ENCODE measurements around the gene FBXL17.

The FBXL17 gene

DNA sequence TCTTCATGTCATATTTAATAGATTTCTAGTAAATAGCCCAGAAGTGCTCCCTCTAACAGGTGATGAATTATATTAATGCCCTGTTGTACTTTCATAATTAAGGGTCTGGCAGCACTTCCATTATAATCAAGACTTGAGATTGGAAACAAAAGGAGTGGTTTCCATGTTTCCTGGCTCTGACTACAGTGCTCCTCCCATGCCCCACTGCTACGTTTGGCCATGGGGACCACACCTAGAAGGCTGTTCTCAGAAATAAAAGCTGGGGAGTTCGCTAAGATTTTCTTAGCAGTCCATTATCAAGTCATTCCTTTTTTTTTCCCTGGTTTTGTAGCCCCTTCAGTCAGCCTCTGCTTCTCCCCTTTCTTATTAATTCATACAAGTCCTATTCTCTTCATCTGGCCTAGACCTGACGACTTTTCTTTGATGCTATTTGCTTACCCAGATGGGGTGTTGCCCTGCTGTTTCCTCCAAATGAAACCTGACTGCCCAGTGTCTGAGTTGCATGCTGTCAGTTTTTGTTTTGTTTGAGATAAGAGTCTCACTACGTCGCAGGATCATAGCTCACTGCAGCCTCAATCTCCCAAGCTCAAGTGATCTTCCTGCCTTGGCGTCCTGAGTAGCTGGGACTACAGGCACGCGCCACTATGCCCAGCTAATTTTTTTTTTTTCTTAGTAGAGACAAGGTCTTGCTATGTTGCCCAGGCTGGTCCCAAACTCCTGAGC, 399.0 kb downstream of the FBXL17 start:
- DNase-seq: peak; percentile 19 to 86

DNA sequence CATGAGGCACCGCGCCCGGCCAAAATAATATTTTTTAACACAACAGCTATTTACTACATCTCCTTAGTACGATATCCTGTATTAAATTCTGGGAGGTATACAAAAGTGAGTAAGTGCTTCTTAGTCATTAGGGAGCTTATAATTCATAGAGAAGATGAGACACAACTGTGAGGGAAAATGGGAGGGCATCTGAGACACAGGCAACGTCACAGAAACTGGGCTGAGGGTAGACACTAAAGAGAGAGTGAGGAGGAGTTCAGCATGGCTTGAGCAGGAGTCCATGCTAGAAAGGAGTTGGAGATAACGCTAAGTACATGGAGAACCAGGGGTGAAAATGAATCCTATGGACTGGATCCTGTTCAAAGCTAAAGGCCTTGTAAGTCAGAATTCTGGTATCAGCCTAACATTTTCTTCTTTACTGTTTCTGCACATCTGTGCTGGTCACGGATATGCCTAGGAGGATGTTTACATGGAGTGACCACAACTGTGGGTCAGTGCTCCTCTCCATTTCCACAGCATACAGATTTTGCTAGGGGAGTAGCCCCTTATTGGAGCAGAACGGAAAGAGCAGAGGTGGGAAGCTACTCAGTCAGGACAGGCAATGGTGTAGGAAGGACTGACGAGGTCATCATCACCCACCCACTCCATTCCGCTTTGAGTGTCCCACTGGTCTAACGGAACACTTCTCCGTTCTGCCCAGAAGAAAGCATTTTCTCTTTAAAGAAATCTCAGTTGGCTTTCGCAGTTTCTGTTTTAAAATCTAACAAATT, 400.8 kb downstream of the FBXL17 start:
- no peak for DNase-seq

DNA sequence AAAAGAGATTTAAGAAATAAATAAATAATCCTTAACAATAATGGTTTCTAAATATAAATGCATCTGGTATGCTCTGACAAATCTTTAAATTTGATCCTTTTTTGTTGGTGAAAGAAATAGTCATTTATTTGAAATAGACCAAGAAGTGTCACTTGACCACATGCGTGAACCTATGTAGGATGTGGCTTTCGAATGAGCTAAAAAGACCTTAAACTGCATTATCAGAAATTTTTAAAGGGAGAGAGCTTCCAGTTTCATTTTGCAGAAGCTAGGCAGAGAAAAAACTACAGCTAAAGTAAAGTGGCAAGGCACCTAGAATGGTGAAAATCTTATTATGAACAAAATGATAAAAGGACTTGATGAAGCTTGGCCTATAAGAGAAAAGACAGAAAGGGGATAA, 402.0 kb downstream of the FBXL17 start:
- no peak for DNase-seq

DNA sequence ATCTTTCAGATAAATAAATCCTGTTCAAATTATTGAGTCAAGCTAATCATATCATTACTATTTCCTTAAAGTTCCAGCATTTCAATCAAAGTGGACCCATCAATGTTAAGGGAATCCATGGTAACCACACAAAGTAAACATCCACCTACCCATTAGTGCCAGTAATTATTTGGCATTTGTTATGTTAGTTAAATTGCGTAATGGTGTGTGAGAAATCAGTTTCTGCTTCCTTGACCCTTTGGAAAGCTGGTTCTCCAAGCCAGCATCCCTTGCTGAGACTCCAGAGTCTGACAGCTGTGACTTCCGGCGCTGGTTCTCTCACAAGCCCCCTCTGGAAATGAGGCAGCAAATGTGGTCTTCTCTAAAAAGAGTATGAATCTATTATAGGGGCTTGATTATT, 402.6 kb downstream of the FBXL17 start:
- DNase-seq: peak; percentile 34 to 84

DNA sequence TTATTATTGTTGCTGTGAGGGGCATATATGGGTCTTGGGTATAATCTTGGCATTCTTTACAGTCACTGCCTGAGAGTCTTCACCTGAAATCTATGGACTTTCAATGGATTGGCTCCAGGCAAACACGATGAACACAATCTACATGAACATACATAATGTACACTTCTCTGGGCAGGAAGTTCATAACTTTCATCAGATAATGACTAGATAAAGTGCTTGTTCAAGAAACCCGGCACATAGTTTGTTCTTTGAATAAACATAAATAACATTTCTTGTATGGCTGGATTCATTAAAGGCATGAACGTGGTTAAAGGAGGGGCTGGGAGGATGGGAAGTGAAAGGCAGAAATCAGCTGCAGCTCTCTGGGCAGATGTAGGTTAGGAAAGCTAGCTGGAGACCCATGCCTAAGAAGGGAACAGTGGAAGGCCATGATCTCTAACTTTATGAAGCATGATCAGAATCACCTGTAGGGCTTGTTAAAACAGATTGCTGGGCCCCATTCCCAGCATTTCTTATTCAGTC, 404.3 kb downstream of the FBXL17 start:
- no peak for DNase-seq

DNA sequence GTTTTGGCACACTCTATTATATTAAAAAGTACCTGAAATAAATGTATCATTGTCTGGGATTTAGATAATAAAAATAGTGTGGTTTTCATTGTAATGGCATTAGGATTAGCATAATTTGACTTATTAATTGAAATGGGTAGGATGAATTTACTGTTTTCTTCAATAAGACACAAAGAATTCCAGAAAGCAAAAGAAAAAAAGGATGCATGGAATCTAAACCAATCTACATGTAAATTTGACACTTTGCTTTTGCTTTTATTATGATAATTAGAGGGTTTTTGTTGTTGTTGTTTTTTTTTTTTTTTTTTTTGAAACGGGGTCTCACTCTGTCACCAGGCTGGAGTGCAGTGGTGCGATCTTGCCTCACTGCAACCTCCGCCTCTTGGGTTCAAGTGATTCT, 406.3 kb downstream of the FBXL17 start:
- DNase-seq: no peak

DNA sequence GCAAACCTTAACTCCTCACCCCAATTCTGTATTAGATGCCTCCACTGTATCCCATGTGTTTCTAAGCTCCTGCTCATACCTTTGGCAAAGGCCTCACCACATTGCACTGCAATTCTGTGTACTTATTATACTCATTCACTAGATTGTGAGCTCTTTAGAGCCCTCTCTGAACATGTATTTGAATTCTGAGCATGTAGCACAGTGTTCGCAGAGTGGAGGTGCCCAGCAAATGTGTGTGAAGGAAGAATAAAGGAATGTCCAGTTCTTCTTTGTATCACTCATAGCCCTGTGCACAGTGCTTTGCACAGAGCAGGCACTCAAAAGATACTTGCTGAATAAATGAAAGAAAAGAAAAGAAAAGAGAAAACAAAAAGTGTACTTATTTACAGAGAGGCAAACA, 410.1 kb downstream of the FBXL17 start:
- no peak for DNase-seq

DNA sequence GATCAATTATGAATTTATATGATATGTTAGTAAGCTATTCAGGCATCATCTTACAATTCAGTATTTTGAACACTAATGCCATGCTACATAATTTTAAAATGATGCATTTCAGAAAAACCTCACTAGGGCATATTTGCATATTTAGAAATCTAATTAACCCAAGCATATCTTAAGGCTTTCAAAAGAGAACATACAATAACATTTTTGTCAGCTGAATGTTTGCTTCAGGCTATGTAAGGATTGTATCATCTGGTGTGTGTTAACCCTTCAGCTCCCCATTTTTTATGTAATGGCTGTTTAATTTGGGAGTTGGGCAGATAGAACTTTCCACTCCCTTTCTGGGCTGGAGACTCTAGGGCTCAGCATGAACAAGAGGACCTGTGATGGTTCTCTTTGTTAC, 412.1 kb downstream of the FBXL17 start:
- DNase-seq: no peak

DNA sequence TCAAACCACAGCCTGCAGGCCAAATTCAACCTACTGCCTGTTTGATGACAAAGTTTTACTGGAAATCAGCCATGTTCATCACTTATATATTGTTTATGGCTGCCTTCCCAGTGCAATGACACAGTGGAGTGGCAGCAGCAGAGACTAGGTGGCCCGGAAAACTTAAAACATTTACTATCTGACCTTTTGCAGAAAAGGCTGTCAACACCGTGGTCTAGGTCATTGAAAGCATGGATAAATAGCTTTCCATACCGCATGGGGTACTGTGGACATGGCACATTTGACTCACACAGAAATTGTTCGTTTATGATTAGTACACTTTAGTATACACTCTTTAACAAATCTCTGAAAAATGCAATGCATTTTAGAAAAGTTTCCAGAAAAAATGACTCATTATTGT, 412.9 kb downstream of the FBXL17 start:
- no peak for DNase-seq

DNA sequence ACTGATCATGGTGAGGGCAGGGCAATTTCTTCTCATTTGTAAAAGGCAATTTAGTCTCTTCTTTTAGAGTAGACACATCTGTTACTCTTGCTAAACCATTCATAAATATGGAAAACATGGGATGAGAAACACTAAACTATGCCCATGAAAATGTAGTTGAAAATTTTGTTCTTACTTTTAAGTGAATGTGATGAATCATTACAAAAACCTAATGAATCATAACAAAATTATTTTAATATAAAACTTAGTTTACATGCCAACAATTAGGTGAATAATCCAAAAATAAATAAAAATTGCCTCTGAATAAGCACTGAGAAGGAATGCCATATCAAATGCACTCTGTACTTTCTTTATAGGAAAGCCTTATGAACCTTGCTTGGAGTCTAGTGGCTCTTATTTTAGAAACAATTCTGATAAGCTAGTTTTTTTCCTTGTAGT, 413.5 kb downstream of the FBXL17 start:
- DNase-seq: no peak

DNA sequence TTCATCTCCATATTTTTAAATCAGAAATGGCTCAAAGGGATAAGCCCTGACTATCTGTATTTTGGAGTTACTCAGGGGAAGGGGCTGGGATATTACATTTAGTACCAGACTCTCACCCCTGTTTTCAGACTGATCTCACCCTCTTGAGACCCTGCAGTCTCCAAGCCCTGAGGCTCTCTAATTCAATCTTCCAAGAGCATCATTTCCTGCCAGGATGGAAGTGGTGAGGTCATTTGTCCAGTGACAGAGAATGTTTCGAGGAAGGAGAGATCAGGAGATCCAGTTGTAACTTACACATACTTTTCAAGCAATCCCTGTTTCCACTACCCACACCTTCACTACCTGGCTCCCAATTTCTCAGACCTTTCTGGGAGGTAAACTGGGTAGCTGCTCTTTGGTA, 415.7 kb downstream of the FBXL17 start:
- DNase-seq: no peak

DNA sequence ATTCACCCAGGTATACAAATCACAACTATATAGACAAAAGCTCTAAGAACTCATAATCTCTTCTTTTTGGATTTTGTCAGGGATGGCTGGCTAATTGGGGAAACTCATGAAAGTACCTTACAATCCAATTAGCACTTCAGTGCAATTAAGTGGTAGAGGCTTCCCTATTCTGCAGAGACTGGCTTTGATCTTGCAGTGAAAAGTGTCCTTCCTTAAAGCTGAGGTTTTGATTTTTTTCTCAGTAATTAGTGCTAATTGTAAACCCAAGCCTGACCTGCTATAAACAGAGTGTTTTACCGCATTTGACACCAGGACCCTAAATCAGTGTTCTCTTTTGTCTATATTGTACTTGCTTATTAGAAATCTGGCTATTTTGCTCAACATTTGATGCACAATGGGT, 417.2 kb downstream of the FBXL17 start:
- no peak for DNase-seq

DNA sequence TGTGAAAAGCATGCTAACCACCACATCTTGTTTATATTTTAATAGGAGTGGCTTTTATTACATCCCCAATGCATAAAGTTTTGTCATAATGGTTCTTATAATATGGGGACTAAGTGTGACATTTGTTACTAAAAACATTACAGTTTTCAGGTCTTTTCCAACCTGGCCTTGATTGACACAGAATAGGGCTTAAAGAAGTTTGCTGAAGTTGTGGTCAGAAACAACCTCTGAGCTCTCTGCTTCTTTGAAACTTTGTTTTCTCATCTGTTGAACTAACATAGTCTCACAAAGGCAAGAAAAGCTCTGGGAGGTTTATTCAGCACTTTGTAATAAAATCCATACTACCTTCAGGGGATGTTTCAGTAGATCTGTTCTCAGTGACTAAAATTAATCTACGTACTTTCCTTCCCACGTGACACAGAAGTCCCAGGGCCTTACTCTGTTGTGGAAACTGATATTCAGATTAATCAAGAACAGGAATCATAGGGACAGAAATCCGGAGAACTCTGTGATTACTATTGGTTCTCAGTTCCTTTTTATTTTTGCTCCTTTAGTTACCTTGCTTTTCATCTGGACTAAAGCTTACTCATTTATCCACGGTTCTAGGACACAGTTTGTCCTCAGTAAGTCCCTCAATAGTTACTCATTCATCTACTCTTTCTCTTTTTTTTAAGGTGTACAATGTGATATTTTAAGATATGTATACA, 422.2 kb downstream of the FBXL17 start:
- no peak for DNase-seq

DNA sequence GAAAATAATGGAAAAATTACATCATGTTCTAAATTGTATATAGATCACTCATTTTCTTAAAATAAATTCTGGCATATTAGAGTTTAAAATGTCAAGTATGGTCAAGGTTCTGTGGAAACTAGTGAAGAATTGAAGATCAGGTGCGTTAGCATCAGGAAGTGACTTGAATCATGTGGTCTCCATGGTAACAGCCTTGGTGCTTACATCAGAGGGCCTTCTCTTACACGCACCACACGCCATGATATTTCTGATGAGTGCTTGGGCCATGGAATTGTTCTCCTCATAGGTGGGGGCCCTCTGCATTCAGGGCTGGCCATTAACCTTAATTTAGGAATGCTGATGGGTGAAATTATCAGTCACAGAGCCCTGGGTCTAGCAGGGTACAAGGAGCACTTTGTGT, 423.0 kb downstream of the FBXL17 start:
- DNase-seq: no peak

DNA sequence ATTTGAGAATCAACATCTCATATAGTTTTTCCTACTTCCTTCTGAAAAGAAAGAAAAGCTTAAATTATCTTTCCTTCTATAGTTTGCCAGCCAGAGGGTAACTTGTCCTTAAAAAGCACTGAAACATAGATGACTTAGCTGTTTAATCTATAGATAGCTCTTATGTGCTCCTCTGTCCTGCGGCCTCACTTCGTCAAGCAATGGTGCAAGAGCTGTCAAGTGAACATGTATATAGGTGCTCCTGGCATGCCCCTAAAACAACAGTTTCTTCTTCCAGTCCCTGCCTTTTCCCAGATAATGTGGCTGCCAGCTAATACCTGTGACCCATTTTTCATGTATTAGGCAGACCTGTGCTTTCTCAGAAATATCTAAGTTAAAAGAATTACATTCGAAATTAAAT, 423.5 kb downstream of the FBXL17 start:
- no peak for DNase-seq

DNA sequence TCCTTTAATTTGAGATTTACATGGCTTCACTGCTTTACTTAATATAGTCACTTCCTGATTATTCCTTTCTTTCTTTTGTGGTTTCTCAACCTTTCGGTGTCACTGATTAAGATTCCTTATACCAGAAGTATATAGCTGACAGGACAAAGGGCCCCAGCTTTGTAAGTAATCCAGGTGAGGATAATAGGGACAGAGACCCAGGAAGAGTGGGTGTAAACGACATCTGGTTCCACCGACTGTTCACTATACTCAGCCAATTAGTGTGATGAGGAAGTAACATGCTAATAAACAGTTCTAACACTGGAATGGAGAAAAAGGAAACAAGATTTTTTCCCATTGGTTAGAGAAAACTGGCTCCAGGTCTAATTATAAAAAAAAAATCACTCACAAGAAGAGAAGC, 424.8 kb downstream of the FBXL17 start:
- peak in 1 of 2 experiments; percentile 1 for DNase-seq

DNA sequence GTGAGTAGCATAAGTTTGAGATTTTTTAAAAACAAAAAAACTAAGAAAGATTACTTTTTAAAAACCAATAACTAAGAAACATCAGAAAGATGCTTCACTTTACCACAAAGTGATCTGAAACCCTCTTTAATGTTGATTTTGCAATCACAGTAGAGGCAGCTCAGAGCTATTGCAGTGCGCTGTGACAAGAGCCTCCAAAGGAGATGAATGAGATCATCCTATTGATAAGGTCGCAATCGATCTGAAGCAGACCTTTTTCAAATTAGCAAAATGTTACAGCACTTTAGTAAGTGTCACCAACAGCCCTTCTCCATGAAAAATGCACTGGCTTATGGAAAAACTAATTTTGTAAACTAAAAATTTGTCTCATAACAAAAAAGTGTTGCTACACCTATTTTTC, 426.6 kb downstream of the FBXL17 start:
- no peak for DNase-seq

DNA sequence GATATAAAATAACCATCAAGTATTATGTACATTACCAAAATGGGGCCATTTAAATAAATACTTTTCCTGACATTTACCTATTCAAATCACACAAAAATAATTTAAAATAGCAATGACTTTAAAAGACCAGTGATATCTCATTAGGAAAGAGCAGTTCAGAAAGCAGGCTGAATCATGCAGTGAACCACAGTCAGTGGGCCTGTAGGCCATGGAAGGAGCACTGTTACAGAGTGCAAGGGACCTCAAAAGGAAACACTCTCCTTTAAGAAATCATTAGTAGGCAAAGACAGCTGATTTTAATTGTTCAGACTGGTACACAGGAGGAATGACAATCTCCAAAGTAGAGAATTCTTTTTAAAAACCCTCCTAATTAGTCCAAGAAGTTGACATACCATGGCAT, 427.6 kb downstream of the FBXL17 start:
- no peak for DNase-seq

DNA sequence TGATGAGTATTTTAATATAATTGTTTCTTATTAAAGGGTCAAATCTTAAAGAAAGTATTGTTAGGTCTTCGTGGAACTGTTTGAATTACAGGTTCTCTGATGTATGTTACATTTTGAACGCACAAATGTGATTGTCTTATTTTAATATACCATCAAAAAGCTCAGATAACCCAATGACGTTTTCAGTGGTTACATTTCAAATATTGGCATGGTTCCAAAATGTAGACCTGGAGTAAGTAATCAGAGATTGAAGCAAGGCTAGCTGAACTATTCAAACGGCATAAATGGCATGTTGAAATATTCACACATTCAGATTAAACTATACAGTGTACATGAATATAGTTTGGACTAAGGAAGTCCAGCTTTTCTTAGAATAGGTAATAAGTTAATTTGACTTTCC, 429.4 kb downstream of the FBXL17 start:
- DNase-seq: no peak

DNA sequence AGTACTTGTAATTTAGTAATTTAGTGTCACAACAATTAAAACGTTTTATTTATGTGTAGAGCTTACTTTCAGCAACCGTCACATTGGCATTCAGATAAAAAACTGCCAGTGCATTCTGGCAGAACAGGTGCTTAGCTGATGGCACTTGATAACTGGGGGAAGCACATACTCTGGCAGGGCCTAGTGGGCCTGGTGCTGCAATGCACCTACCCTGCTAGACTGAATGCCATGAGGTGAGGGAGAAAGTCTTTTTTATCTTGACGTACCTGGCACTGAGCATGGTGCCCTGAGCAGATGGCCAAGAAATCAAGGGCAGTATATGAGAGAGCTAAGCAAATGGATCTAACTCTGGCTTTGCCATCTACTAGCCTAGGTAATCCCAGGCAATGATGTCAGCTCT, 430.6 kb downstream of the FBXL17 start:
- DNase-seq: no peak

DNA sequence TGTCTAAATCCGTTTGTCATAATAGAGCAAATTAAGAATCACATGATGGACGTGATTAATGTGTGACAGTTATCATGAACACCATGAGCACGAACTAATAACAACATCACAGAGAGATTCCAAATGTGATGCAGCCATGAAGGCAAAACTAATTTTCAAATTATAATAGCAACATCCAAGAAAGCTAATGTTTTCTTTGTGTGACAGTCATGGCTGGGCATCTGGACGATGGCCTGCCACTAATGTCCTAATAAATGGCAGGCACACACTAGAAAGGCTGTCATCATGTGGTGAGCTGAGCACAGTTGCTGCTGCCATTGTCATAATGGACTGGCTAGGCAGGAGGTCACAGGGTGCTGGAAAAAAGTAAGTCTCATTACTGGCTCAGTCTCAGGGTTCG, 431.1 kb downstream of the FBXL17 start:
- DNase-seq: no peak

DNA sequence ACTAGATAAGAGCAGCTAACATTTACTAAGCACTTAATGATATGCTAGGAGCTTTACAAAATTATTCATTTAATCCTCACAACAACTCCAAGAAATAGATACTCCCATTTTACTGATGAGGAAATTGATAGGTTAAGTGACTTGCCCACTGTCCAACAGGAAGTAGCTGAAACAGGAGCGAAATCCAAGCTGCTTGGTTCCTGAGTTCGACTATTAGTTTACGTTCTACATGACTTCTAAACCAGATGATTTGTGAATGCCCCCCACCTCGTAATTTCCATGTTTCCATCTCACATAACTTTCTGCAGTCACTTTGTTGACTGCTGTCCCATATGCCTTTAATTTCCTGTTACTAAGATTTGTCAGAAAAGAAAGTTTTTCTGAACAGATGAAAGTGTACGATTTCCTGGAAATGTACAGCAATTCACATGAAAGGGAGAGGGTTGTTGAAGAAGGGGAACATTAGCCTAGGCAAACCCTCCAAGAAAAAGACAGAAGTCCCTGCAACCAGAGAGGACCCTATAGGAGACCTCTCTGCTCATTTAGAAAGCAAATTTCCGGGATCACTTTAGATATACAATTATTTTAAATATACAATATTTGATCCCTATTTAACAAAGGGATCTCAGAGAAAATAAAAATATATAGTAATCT, 432.1 kb downstream of the FBXL17 start:
- DNase-seq: no peak

DNA sequence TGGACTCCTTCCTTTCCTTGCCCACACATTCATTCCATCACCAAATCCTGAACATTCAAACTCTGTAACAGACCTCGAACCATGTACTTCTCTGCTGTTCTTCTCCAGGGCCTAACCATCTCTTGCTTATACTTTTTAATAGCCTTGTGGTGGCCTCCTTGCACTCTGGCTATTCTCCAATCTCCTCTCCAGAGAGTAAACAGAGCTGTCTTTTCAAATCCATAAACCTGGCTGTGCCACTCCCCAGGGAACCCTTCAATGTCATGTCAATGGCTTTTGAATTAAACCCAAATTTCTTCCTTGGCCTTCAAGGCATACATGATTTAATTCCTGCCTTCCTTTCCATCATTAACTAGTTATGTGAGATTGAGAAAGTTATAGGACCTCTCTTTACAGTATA, 433.5 kb downstream of the FBXL17 start:
- peak in 1 of 2 experiments; percentile 2 for DNase-seq
